Neural crest cell (in vitro differentiated cells): Measurements from ENCODE around the gene PRSS37. TPM values are rescaled to one million over a fixed set of nuclear protein-coding genes. Genes with fewer than 3 reads are reported as not detected.

Experiments used
- DNase-seq: peaks from one replicate; pipeline ENCODE4 v3.0.0; 2021; ENCODE audit warnings: low read depth, mixed read lengths, low spot score
- H3K27ac Mint-ChIP-seq: one replicate; pipeline ENCODE4 v1.8.0; 2021; ENCODE audit warnings: mild to moderate bottlenecking, mixed read lengths; ENCODE audit not compliant: unreplicated experiment
- H3K27me3 Mint-ChIP-seq: 2 replicates; pipeline ENCODE4 v1.8.0; 2021; ENCODE audit warnings: low read depth, mild to moderate bottlenecking, mixed read lengths
- H3K36me3 Mint-ChIP-seq: 2 replicates; pipeline ENCODE4 v1.8.0; 2021; ENCODE audit warnings: low read depth, mild to moderate bottlenecking, mixed read lengths
- H3K4me1 Mint-ChIP-seq: 2 replicates; pipeline ENCODE4 v1.8.0; 2021; ENCODE audit warnings: mixed read lengths
- H3K4me3 Mint-ChIP-seq: one replicate; pipeline ENCODE4 v1.8.0; 2021; ENCODE audit warnings: mild to moderate bottlenecking, mixed read lengths
- H3K9me3 Mint-ChIP-seq: 2 replicates; pipeline ENCODE4 v1.8.0; 2021; ENCODE audit warnings: mixed read lengths
- total RNA-seq: library from RNA; stranded (reverse); gene quantifications from 2 replicates; pipeline ENCODE4 v1.2.1, GENCODE V29; 2021
- TF ChIP-seq, protein P1 (sequence below): fragments of 200-600 bp; sonication (generic); conservative IDR thresholded peaks from 2 replicates; pipeline ENCODE4 v1.5.0; 2021; ENCODE audit warnings: antibody characterized with exemption, mild to moderate bottlenecking

PRSS37 gene
- total RNA-seq, 1 donor from 2014 or later, result not detected

DNA sequence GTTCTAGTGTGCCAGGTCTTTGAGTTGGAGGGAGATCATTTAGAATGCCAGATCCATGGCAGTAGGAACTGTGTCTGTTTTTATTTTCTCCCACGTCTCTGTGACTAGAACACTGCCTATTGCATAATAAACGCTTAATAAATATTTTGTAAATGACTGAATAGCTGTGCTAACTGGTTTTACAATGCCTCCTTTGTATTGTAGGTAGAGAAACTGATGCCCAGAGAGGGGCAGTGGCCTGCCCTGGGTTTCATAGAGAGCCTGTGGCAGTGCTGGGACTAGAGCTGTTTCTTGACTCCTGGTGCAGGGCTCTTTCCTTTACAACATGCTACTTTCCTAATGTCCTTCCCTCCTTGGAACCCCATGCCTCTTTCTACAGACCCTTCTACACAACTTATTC is 48.8 kb downstream of the PRSS37 start:
- no peak for DNase-seq
- TF ChIP-seq, protein P1, sequence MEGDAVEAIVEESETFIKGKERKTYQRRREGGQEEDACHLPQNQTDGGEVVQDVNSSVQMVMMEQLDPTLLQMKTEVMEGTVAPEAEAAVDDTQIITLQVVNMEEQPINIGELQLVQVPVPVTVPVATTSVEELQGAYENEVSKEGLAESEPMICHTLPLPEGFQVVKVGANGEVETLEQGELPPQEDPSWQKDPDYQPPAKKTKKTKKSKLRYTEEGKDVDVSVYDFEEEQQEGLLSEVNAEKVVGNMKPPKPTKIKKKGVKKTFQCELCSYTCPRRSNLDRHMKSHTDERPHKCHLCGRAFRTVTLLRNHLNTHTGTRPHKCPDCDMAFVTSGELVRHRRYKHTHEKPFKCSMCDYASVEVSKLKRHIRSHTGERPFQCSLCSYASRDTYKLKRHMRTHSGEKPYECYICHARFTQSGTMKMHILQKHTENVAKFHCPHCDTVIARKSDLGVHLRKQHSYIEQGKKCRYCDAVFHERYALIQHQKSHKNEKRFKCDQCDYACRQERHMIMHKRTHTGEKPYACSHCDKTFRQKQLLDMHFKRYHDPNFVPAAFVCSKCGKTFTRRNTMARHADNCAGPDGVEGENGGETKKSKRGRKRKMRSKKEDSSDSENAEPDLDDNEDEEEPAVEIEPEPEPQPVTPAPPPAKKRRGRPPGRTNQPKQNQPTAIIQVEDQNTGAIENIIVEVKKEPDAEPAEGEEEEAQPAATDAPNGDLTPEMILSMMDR, result no peak

GRCh38 chr7:141789917-141790316 is 51.4 kb downstream of the PRSS37 start, which contains the start of gene TAS2R5:
TAS2R5 (plus strand) TSS chr7:141790217; CDS start chr7:141790362, 145 bp downstream.
- Mint-ChIP-seq H3K9me3 (no peaks in the 10 kb centered on the region), H3K27me3 (no peaks in the 10 kb centered on the region), H3K4me1 (peaks cover 8% of the 10 kb centered on the region), H3K36me3 (peaks cover 7% of the 10 kb centered on the region), H3K4me3 (no peak within 1 kb of the TSS), H3K27ac (no peak within 1 kb of the TSS)
- TF ChIP-seq, protein P1, result no peak
- no peak for DNase-seq

More for the DNA sequence above, 48.8 kb downstream of the PRSS37 start:
- Mint-ChIP-seq H3K27me3 (no peaks in the 10 kb centered on the region), H3K9me3 (no peaks in the 10 kb centered on the region), H3K4me1 (peaks cover 3% of the 10 kb centered on the region), H3K36me3 (peaks cover 11% of the 10 kb centered on the region), H3K4me3 (no peak overlapping the region), H3K27ac (no peak overlapping the region)

GRCh38 chr7:141788296-141788695 is 53.0 kb downstream of the PRSS37 start:
- no peaks in the 10 kb centered on the region for H3K27me3 Mint-ChIP-seq
- no peak for DNase-seq
- no peaks in the 10 kb centered on the region for H3K9me3 Mint-ChIP-seq
- H3K36me3 Mint-ChIP-seq, result peaks cover 5% of the 10 kb centered on the region
- no peak overlapping the region for H3K27ac Mint-ChIP-seq
- H3K4me3 Mint-ChIP-seq, result no peak overlapping the region
- TF ChIP-seq, protein P1, result no peak
- peaks cover 8% of the 10 kb centered on the region for H3K4me1 Mint-ChIP-seq

Other genes starting within 250 kb of the PRSS37 start
- gene DENND11, start 139.3 kb downstream of the PRSS37 start, total RNA-seq, result 30.7 and 33.7 TPM in 2 replicates
- not detected in 2 replicates for gene WEE2, start 133.1 kb downstream of the PRSS37 start, total RNA-seq
- gene SSBP1, start 103.1 kb downstream of the PRSS37 start, total RNA-seq, result 159 and 163 TPM in 2 replicates
- gene TAS2R3, start 77.4 kb downstream of the PRSS37 start, total RNA-seq, result 1.8 and 2.2 TPM in 2 replicates
- gene TAS2R4, start 64.8 kb downstream of the PRSS37 start, total RNA-seq, result 1.1 and 1.6 TPM in 2 replicates
- gene TAS2R5, start 51.3 kb downstream of the PRSS37 start, total RNA-seq, result 1.5 and 2.3 TPM in 2 replicates
- gene OR9A4, start 74.9 kb upstream of the PRSS37 start, total RNA-seq, result not detected in 2 replicates
- not detected in 2 replicates for gene CLEC5A, start 105.5 kb upstream of the PRSS37 start, total RNA-seq
- gene TAS2R38, start 132.3 kb upstream of the PRSS37 start, total RNA-seq, result not detected in 2 replicates
- gene MGAM, start 154.4 kb upstream of the PRSS37 start, total RNA-seq, result 0.59 and 1.2 TPM in 2 replicates